DOHH2 (cell line): ENCODE data around the gene FBXL5.

Experiments
- CTCF ChIP-seq: fragments of 200-600 bp; sonication (generic); IDR thresholded peaks from one replicate; pipeline ENCODE4 v1.5.1; 2014; ENCODE audit warnings: antibody characterized with exemption, mild to moderate bottlenecking, low read depth, low read length; ENCODE audit not compliant: poor library complexity, severe bottlenecking
- EZH2phosphoT487 ChIP-seq: fragments of 200-600 bp; sonication (generic); IDR thresholded peaks from 2 replicates; pipeline ENCODE4 v1.6.1; 2017; ENCODE audit warnings: borderline replicate concordance, mild to moderate bottlenecking, antibody characterized with exemption, low read length, moderate library complexity, mixed read lengths

GRCh38 chr4:15665753-15666365, 10.7 kb upstream of the FBXL5 start:
- no peak for TF ChIP-seq CTCF
- no peak for TF ChIP-seq EZH2phosphoT487
